Esophagus squamous epithelium (tissue), 5 donors: ENCODE data around the gene CLDN4. TPM values are rescaled to one million over a fixed set of nuclear protein-coding genes. Genes with fewer than 3 reads are reported as not detected.
"Not testable (repeated sequence)": the region's sequence is repeated elsewhere in the genome, so short reads cannot be mapped to it uniquely, and the experiment has no call there.

ENCODE experiments used
- DNase-seq: peaks from one replicate; lab custom pipeline; 2025; lab: John Stamatoyannopoulos, UW
- H3K27ac ChIP-seq, 4 donors: fragments of 200-600 bp; sonication (generic); one replicate each; pipeline ENCODE4 v1.5.1; 2016 to 2019; ENCODE audit warnings: mild to moderate bottlenecking in 1 of 4
- H3K27me3 ChIP-seq, 4 donors: fragments of 200-600 bp; sonication (generic); 1 replicate in 3 of 4; 2 replicates in 1 of 4; pipeline versions ENCODE4 v1.5.1 to v1.6.0; 2017 to 2021; ENCODE audit warnings: antibody characterized with exemption in 1 of 4
- H3K36me3 ChIP-seq, 3 donors: fragments of 200-600 bp; sonication (generic); one replicate each; pipeline ENCODE4 v1.5.1; 2016 to 2019
- H3K4me1 ChIP-seq, 3 donors: fragments of 200-600 bp; sonication (generic); one replicate each; pipeline ENCODE4 v1.5.1; 2017 to 2019
- H3K4me3 ChIP-seq, 4 donors: fragments of 200-600 bp; sonication (generic); 1 replicate in 3 of 4; 2 replicates in 1 of 4; pipeline ENCODE4 v1.5.1; 2016 to 2019; ENCODE audit warnings: mild to moderate bottlenecking in 2 of 4, moderate library complexity in 1 of 4
- H3K9me3 ChIP-seq, 3 donors: fragments of 200-600 bp; sonication (generic); one replicate each; pipeline ENCODE4 v1.5.1; 2016 to 2019
- CTCF ChIP-seq, 6 experiments: fragments of 450-650 bp in 4 of 6; fragments of 200-600 bp in 2 of 6; sonication (generic) in 2 of 6; IDR thresholded peaks; one replicate each; pipeline ENCODE4 v1.5.1; 2016 to 2019; ENCODE audit warnings: antibody characterized with exemption in 6 of 6, mild to moderate bottlenecking in 4 of 6, moderate library complexity in 4 of 6
- POLR2A ChIP-seq, 4 donors: fragments of 450-650 bp; IDR thresholded peaks; one replicate each; pipeline ENCODE4 v1.6.1; 2017; ENCODE audit warnings: antibody characterized with exemption in 4 of 4, mild to moderate bottlenecking in 4 of 4, moderate library complexity in 3 of 4
- WGBS, 2 donors: methylation state at CpG; one replicate each; pipeline ENCODE4 v1.1.5; 2018; 5-methylcytosine and 5-hydroxymethylcytosine counted together
- intact Hi-C: fragments of 100-400 bp; cut with DNase I; formaldehyde crosslinking; loops from one replicate; pipeline ENCODE4 v1.15.0; 2022
- total RNA-seq, 4 donors: library from RNA; depleted of rRNA; stranded (reverse); fragments of >200 nt; gene quantifications; one replicate each; pipeline ENCODE4 v1.1.0, GENCODE V29; 2016
- donor health status: DM: yes; HTN: yes; CAD: no.

Gene CLDN4
- total RNA-seq, 4 donors from 2014 or later: 99.4 to 436 (median 200) TPM

- H3K27ac ChIP-seq: peak overlapping the region; percentile 86 to 94 (median 90)
- 40 to 54% methylated on average over 1 to 6 of the region's 16 CpGs for WGBS, 2 donors
- H3K4me1 ChIP-seq: peaks cover 16 to 69% (median 32%) of the 10 kb centered on the region in 3 donors
- H3K9me3 ChIP-seq: no peaks in the 10 kb centered on the region
- intact Hi-C loops: no loop called here
- no peaks in the 10 kb centered on the region for H3K36me3 ChIP-seq
- DNase-seq: no peak
- TF ChIP-seq POLR2A (IDR thresholded peaks at IDR 0.05) (peak in 3 of 4 donors; percentile 34 to 50 (median 35)), CTCF (IDR thresholded peaks at IDR 0.05) (no peak)
- H3K4me3 ChIP-seq: peak overlapping the region; percentile 38 to 59 (median 54)
- peaks cover 0 to 30% (median 0%) of the 10 kb centered on the region in 4 donors for H3K27me3 ChIP-seq
These were observed 1.2 kb downstream of the CLDN4 start for GRCh38 chr7:73831834-73832651.

- intact Hi-C loops: no loop called here
- Histone ChIP-seq H3K4me3 (peak overlapping the region; percentile 38 to 59 (median 54)), H3K9me3 (no peaks in the 10 kb centered on the region), H3K27me3 (peaks cover 0 to 30% (median 0%) of the 10 kb centered on the region in 4 donors), H3K4me1 (peaks cover 10 to 65% (median 27%) of the 10 kb centered on the region in 3 donors), H3K27ac (peak overlapping the region in 3 of 4 donors; percentile 89 to 94 (median 92)), H3K36me3 (no peaks in the 10 kb centered on the region)
- WGBS, 2 donors: 57 to 64% methylated on average over 12 to 13 of the region's 13 CpGs
- DNase-seq: no peak
- TF ChIP-seq POLR2A (IDR thresholded peaks at IDR 0.05): no peak
- TF ChIP-seq CTCF (IDR thresholded peaks at IDR 0.05): no peak
These were observed 2.0 kb downstream of the CLDN4 start for GRCh38 chr7:73832806-73833205.

GRCh38 chr7:73833251-73833919, 2.6 kb downstream of the CLDN4 start:
- peaks cover 4 to 65% (median 21%) of the 10 kb centered on the region in 3 donors for H3K4me1 ChIP-seq
- DNase-seq: no peak
- WGBS, 2 donors: 42 to 44% methylated on average over 9 to 11 of the region's 13 CpGs
- H3K27ac ChIP-seq: peak overlapping the region in 3 of 4 donors; percentile 89 to 94 (median 92)
- H3K36me3 ChIP-seq: no peaks in the 10 kb centered on the region
- intact Hi-C loops: no loop called here
- no peak for TF ChIP-seq CTCF (IDR thresholded peaks at IDR 0.05)
- no peak for TF ChIP-seq POLR2A (IDR thresholded peaks at IDR 0.05)
- peaks cover 0 to 30% (median 0%) of the 10 kb centered on the region in 4 donors for H3K27me3 ChIP-seq
- peak overlapping the region in 3 of 4 donors; percentile 53 to 59 (median 56) for H3K4me3 ChIP-seq
- no peaks in the 10 kb centered on the region for H3K9me3 ChIP-seq

- intact Hi-C loops: no loop called here
- no peak overlapping the region for H3K27ac ChIP-seq
- DNase-seq: no peak
- no peak overlapping the region for H3K4me3 ChIP-seq
- peaks cover 0 to 29% (median 0%) of the 10 kb centered on the region in 4 donors for H3K27me3 ChIP-seq
- H3K9me3 ChIP-seq: no peaks in the 10 kb centered on the region
- no peak for TF ChIP-seq POLR2A (IDR thresholded peaks at IDR 0.05)
- TF ChIP-seq CTCF (IDR thresholded peaks at IDR 0.05): no peak
- no peaks in the 10 kb centered on the region for H3K36me3 ChIP-seq
- 97 to 100% methylated on average over 2 to 8 of the region's 11 CpGs for WGBS, 2 donors
- peaks cover 6 to 65% (median 21%) of the 10 kb centered on the region in 3 donors for H3K4me1 ChIP-seq
These were observed 3.9 kb downstream of the CLDN4 start for GRCh38 chr7:73834626-73835191.

GRCh38 chr7:73837167-73837566, 6.4 kb downstream of the CLDN4 start:
- H3K27me3 ChIP-seq, H3K27ac ChIP-seq, H3K9me3 ChIP-seq, H3K4me3 ChIP-seq, DNase-seq, H3K36me3 ChIP-seq, intact Hi-C loops: not testable (repeated sequence)
- H3K4me1 ChIP-seq: peaks cover 13 to 54% (median 16%) of the 10 kb centered on the region in 3 donors
